ENCODE measurements around the gene GIMAP5. TPM values are rescaled to one million over a fixed set of nuclear protein-coding genes. Genes with fewer than 3 reads are reported as not detected.

The GIMAP5 gene
- total RNA-seq, 1 donor from 2014 or later, result 89.3 TPM

DNA sequence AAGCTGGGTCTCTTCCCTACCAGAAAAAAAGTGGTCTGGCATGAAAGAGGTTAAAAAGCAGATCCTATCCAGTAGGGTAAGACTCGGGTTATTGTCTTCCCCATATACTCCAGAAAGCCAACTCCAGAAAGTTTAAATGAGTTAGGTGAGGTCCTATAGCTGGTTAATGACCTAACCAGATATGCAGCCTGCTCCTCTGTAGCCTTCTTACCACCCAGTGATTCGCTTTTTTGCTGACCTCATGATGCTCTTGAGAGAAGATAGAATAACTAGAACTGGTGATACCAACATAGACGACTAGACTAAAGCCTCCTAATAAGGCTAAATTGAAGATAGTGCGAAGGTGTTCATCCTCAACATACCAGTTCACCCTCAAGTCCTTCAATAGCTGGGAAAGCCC, 21.5 kb upstream of the GIMAP5 start:
- H3K27me3 ChIP-seq, result no peaks in the 10 kb centered on the region
- no peaks in the 10 kb centered on the region for H3K9me3 ChIP-seq
- no peak for DNase-seq (ENCODE audit: low spot score in 2 of 2)
- H3K4me1 ChIP-seq, result no peaks in the 10 kb centered on the region
- peak overlapping the region in 1 of 2 donors; percentile 19 for H3K4me3 ChIP-seq
- H3K36me3 ChIP-seq, result no peaks in the 10 kb centered on the region
- intact Hi-C loops (cut with DNase I), result no loop called here
- TF ChIP-seq, protein P1, sequence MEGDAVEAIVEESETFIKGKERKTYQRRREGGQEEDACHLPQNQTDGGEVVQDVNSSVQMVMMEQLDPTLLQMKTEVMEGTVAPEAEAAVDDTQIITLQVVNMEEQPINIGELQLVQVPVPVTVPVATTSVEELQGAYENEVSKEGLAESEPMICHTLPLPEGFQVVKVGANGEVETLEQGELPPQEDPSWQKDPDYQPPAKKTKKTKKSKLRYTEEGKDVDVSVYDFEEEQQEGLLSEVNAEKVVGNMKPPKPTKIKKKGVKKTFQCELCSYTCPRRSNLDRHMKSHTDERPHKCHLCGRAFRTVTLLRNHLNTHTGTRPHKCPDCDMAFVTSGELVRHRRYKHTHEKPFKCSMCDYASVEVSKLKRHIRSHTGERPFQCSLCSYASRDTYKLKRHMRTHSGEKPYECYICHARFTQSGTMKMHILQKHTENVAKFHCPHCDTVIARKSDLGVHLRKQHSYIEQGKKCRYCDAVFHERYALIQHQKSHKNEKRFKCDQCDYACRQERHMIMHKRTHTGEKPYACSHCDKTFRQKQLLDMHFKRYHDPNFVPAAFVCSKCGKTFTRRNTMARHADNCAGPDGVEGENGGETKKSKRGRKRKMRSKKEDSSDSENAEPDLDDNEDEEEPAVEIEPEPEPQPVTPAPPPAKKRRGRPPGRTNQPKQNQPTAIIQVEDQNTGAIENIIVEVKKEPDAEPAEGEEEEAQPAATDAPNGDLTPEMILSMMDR (IDR thresholded peaks at IDR 0.05), result no peak
- peak overlapping the region; percentile 8 to 26 for H3K27ac ChIP-seq

DNA sequence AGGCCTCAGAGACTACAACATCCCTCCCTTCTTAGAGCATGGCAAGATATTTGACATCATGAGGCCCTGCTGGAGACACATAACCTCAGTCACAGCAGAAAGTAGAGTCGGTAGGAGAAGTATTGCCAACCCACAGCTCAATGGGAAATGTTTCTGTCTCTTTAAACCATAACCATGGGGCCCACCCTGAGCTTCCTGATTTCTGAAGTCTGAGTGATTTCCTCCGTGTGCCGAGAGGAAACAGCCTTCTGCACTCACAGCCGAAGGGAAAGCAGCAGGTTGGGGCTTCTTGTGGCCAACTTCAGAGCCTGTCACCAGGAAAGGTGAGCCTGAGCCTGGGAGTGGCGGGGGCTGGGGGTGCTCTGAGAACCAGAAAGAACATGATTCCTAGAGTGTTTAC, 20.9 kb upstream of the GIMAP5 start, which contains the start of gene GIMAP1:
Gene GIMAP1, plus strand, starts transcription at position 246 of the 400 bp plus-strand sequence. CDS start 2,435 bp downstream, outside the sequence.
- no peaks in the 10 kb centered on the region for H3K9me3 ChIP-seq
- H3K36me3 ChIP-seq, result no peaks in the 10 kb centered on the region
- no peaks in the 10 kb centered on the region for H3K4me1 ChIP-seq
- DNase-seq (ENCODE audit: low spot score in 2 of 2), result peak in 1 of 2 donors; percentile 68
- peak within 1 kb of the TSS; percentile 26 to 45 for H3K27ac ChIP-seq
- TF ChIP-seq, protein P1 (IDR thresholded peaks at IDR 0.05), result no peak
- no peaks in the 10 kb centered on the region for H3K27me3 ChIP-seq
- intact Hi-C loops (cut with DNase I), result no loop called here
- peak within 1 kb of the TSS; percentile 33 to 54 for H3K4me3 ChIP-seq

- Histone ChIP-seq H3K4me3 (peak overlapping the region; percentile 33 to 54), H3K9me3 (no peaks in the 10 kb centered on the region), H3K4me1 (no peaks in the 10 kb centered on the region), H3K36me3 (no peaks in the 10 kb centered on the region), H3K27ac (peak overlapping the region in 1 of 2 donors; percentile 45), H3K27me3 (no peaks in the 10 kb centered on the region)
- intact Hi-C loops (cut with DNase I), result no loop called here
- DNase-seq (ENCODE audit: low spot score in 2 of 2), result no peak
- TF ChIP-seq, protein P1 (IDR thresholded peaks at IDR 0.05), result no peak
Observed at GRCh38 chr7:150716939-150717338, 20.3 kb upstream of the GIMAP5 start.

DNA sequence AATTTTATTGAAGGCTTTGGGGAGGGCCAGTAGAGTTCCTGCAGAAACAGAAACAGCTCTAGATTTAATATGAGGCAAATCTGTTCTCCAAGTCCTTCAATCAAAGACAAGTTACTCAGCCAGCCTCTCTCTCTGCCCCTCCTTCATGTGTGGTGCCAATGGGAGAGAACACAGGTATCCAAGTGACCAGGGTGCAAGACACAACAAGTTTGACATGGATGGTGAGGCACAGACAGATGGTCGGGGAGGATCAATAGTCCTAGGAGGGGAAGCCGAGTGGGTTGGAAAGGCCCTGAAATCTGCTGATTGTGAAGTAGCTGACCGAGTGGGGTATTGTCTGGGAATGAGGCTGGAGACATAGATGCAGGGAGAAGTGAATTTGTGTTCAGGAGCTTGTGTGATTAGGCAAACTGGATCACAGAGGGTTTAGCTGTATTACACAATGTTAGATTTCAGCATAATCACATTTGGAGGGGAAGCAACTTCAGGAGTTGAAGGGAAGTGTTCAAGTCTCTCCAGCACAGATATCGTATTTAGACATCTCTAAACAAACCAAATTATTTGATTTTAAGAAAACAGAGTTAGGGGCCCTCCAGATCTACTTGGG, 19.3 kb upstream of the GIMAP5 start:
- intact Hi-C loops (cut with DNase I), result no loop called here
- Histone ChIP-seq H3K4me1 (no peaks in the 10 kb centered on the region), H3K27ac (no peak overlapping the region), H3K9me3 (no peaks in the 10 kb centered on the region), H3K27me3 (no peaks in the 10 kb centered on the region), H3K36me3 (no peaks in the 10 kb centered on the region), H3K4me3 (peak overlapping the region; percentile 33 to 54)
- no peak for DNase-seq (ENCODE audit: low spot score in 2 of 2)
- TF ChIP-seq, protein P1 (IDR thresholded peaks at IDR 0.05), result no peak

GRCh38 chr7:150719436-150719835, 17.8 kb upstream of the GIMAP5 start:
- no peaks in the 10 kb centered on the region for H3K4me1 ChIP-seq
- no peak for DNase-seq (ENCODE audit: low spot score in 2 of 2)
- no peaks in the 10 kb centered on the region for H3K9me3 ChIP-seq
- intact Hi-C loops (cut with DNase I), result no loop called here
- H3K4me3 ChIP-seq, result no peak overlapping the region
- H3K36me3 ChIP-seq, result no peaks in the 10 kb centered on the region
- no peak overlapping the region for H3K27ac ChIP-seq
- no peaks in the 10 kb centered on the region for H3K27me3 ChIP-seq
- TF ChIP-seq, protein P1 (IDR thresholded peaks at IDR 0.05), result no peak

Data from ascending aorta (tissue), 2 donors.